IMR-90 (cell line): ENCODE measurements around the gene MGLL.

Source experiments
- BHLHE40 ChIP-seq: fragments of 150-350 bp; IDR thresholded peaks from 2 replicates; pipeline ENCODE4 v1.6.1; 2016; ENCODE audit warnings: mild to moderate bottlenecking, low read depth, low read length
- CHD1 ChIP-seq: IDR thresholded peaks from 2 replicates; pipeline ENCODE4 v1.6.1; 2012; ENCODE audit warnings: low read depth, low read length, improper control_type of control experiment
- CTCF ChIP-seq: conservative IDR thresholded peaks from 2 replicates; pipeline ENCODE4 v1.5.1; 2012; ENCODE audit warnings: mild to moderate bottlenecking, low read depth, low read length, improper control_type of control experiment
- MAFK ChIP-seq: IDR thresholded peaks from 2 replicates; pipeline ENCODE4 v1.6.1; 2012; ENCODE audit warnings: low read depth, low read length, improper control_type of control experiment
- MAZ ChIP-seq: IDR thresholded peaks from 2 replicates; pipeline ENCODE4 v1.6.1; 2012; ENCODE audit warnings: low read depth, mild to moderate bottlenecking, low read length, improper control_type of control experiment, moderate library complexity, borderline replicate concordance
- POLR2A ChIP-seq: IDR thresholded peaks from 2 replicates; pipeline ENCODE4 v1.6.1; 2012; ENCODE audit warnings: mild to moderate bottlenecking, low read depth, low read length
- SMC3 ChIP-seq: fragments of 150-350 bp; IDR thresholded peaks from 2 replicates; pipeline ENCODE4 v1.6.1; 2016; ENCODE audit warnings: low read depth, mild to moderate bottlenecking, antibody characterized with exemption, low read length, moderate library complexity
- TF ChIP-seq, protein P1 (sequence below): fragments of 150-350 bp; IDR thresholded peaks from 2 replicates; pipeline ENCODE4 v1.6.1; 2017; ENCODE audit warnings: mild to moderate bottlenecking, antibody characterized with exemption, low read length, low read depth

DNA sequence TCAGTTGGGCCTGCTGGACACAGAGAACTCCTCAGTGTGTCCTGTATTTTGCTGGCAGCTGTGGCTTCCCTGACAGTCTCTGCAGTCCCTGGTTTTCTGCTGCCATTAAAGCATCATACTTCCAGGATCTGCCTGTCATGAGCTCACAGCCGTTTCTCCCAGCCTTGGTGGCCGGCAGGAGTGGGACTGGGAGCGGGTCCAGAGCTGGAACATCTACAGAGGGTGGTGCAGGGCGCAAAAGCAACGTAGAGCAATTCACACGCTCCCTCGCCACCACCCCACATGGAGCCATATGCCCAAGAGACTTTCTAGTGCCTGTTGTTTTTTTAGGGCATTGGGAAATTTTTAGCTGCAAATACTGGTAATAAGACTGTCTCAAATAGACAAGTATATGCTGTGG lies 116.0 kb downstream of the MGLL start:
- no peak for TF ChIP-seq CTCF
- no peak for TF ChIP-seq POLR2A
- TF ChIP-seq CHD1: no peak
- TF ChIP-seq MAFK: no peak
- TF ChIP-seq, protein P1, sequence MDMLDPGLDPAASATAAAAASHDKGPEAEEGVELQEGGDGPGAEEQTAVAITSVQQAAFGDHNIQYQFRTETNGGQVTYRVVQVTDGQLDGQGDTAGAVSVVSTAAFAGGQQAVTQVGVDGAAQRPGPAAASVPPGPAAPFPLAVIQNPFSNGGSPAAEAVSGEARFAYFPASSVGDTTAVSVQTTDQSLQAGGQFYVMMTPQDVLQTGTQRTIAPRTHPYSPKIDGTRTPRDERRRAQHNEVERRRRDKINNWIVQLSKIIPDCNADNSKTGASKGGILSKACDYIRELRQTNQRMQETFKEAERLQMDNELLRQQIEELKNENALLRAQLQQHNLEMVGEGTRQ: no peak
- TF ChIP-seq SMC3: no peak
- no peak for TF ChIP-seq MAZ
- no peak for TF ChIP-seq BHLHE40
